SK-N-SH (cell line): ENCODE data around the gene B4GALNT1. TPM values are rescaled to one million over a fixed set of nuclear protein-coding genes. Genes with fewer than 3 reads are reported as not detected.

Source experiments
- CTCF ChIA-PET: fragments of 300-600, 350-600 bp; formaldehyde crosslinking; extraction: SDS; loops from one replicate; lab custom pipeline; 2021; lab: Yijun Ruan, JAX
- POLR2A ChIA-PET: fragments of 350-600 bp; sonication (Branson Sonifier 250); formaldehyde crosslinking; extraction: SDS; loops from one replicate; lab custom pipeline; 2020; ENCODE audit warnings: antibody characterized with exemption, inconsistent platforms; lab: Yijun Ruan, JAX
- DNase-seq: peaks from one replicate; pipeline ENCODE4 v3.0.0; 2012
- H2AFZ ChIP-seq: fragments of 200-600 bp; sonication (generic); 2 replicates; pipeline ENCODE4 v1.8.1; 2016; ENCODE audit warnings: antibody characterized with exemption, mild to moderate bottlenecking, low read depth
- H3F3A ChIP-seq: fragments of 200-600 bp; sonication (generic); replicated peaks from 2 replicates; pipeline ENCODE3; 2016; ENCODE audit warnings: antibody characterized with exemption, mild to moderate bottlenecking; ENCODE audit not compliant: insufficient read depth
- H3K27ac ChIP-seq, 2 experiments: fragments of 200-500 bp in 1 of 2; fragments of 200-600 bp in 1 of 2; sonication (Bioruptor generic) in 1 of 2; sonication (generic), shearing (Covaris generic) in 1 of 2; 2 replicates each; pipeline versions ENCODE4 v1.5.1 to v1.6.1; 2014 to 2016; ENCODE audit warnings: low read depth in 2 of 2, inconsistent platforms in 1 of 2, low read length in 1 of 2, mild to moderate bottlenecking in 1 of 2, mixed read lengths in 1 of 2
- H3K27me3 ChIP-seq: fragments of 200-600 bp; sonication (generic), shearing (Covaris generic); 2 replicates; pipeline ENCODE4 v1.6.1; 2016; ENCODE audit warnings: mixed run types; ENCODE audit not compliant: insufficient read depth
- H3K36me3 ChIP-seq, 2 experiments: fragments of 200-500 bp in 1 of 2; fragments of 200-600 bp in 1 of 2; sonication (Bioruptor generic) in 1 of 2; sonication (generic) in 1 of 2; replicated peaks in 1 of 2; 2 replicates each; pipeline versions ENCODE3 to v1.5.1; 2014 to 2016; ENCODE audit warnings: low read length in 1 of 2, mild to moderate bottlenecking in 1 of 2; ENCODE audit not compliant: insufficient read depth in 2 of 2, control insufficient read depth in 1 of 2
- H3K4me1 ChIP-seq, 2 experiments: fragments of 200-500 bp in 1 of 2; fragments of 200-600 bp in 1 of 2; sonication (Bioruptor generic) in 1 of 2; sonication (generic), shearing (Covaris generic) in 1 of 2; 2 replicates each; pipeline versions ENCODE4 v1.5.1 to v1.6.1; 2014 to 2016; ENCODE audit warnings: low read depth in 1 of 2, low read length in 1 of 2, mixed run types in 1 of 2; ENCODE audit not compliant: insufficient read depth in 2 of 2, control insufficient read depth in 1 of 2
- H3K4me2 ChIP-seq: fragments of 200-600 bp; sonication (generic), shearing (Covaris generic); 2 replicates; pipeline ENCODE4 v1.6.1; 2017; ENCODE audit warnings: mixed run types
- H3K4me3 ChIP-seq, 2 experiments: fragments of 200-500 bp in 1 of 2; fragments of 200-600 bp in 1 of 2; sonication (Bioruptor generic) in 1 of 2; sonication (generic), shearing (Covaris generic) in 1 of 2; 2 replicates each; pipeline versions ENCODE4 v1.5.1 to v1.8.1; 2014 to 2016; ENCODE audit warnings: low read depth in 2 of 2, inconsistent platforms in 1 of 2, low read length in 1 of 2, mild to moderate bottlenecking in 1 of 2, mixed read lengths in 1 of 2, moderate library complexity in 1 of 2
- H3K79me2 ChIP-seq: fragments of 200-600 bp; sonication (generic); 2 replicates; pipeline ENCODE4 v1.8.1; 2017; ENCODE audit warnings: mild to moderate bottlenecking; ENCODE audit not compliant: insufficient read depth
- H3K9ac ChIP-seq: fragments of 200-600 bp; sonication (generic); 2 replicates; pipeline ENCODE4 v1.6.1; 2017; ENCODE audit warnings: mixed run types
- H3K9me2 ChIP-seq: fragments of 200-600 bp; sonication (generic); 2 replicates; pipeline ENCODE4 v1.6.1; 2017; ENCODE audit warnings: mixed run types
- H3K9me3 ChIP-seq: fragments of 200-600 bp; sonication (generic); 2 replicates; pipeline ENCODE4 v1.6.1; 2017; ENCODE audit warnings: mixed run types, mild to moderate bottlenecking, moderate library complexity
- H4K20me1 ChIP-seq: fragments of 200-600 bp; sonication (generic); 2 replicates; pipeline ENCODE4 v1.6.1; 2017; ENCODE audit warnings: mild to moderate bottlenecking, mixed run types; ENCODE audit not compliant: insufficient read depth
- FOSL2 ChIP-seq: IDR thresholded peaks from 2 replicates; pipeline ENCODE4 v1.4.0; 2012; ENCODE audit warnings: low read depth, mild to moderate bottlenecking, moderate library complexity, borderline replicate concordance
- GATA2 ChIP-seq: sonication (generic); formaldehyde crosslinking; IDR thresholded peaks from 2 replicates; pipeline ENCODE4 v1.5.0; 2020; ENCODE audit warnings: mild to moderate bottlenecking, missing genetic modification reagents
- MXI1 ChIP-seq: IDR thresholded peaks from 2 replicates; pipeline ENCODE4 v1.6.1; 2012; ENCODE audit warnings: mild to moderate bottlenecking, low read depth, low read length, improper control_type of control experiment
- POLR2AphosphoS5 ChIP-seq: IDR thresholded peaks from 2 replicates; pipeline ENCODE4 v1.6.1; 2012; ENCODE audit warnings: low read depth, low read length
- RAD21 ChIP-seq: IDR thresholded peaks from 2 replicates; pipeline ENCODE4 v1.6.1; 2012; ENCODE audit warnings: mild to moderate bottlenecking, low read length
- RCOR1 ChIP-seq: fragments of 150-350 bp; IDR thresholded peaks from 2 replicates; pipeline ENCODE4 v1.6.1; 2017; ENCODE audit warnings: antibody characterized with exemption, low read length
- TCF12 ChIP-seq: IDR thresholded peaks from 2 replicates; pipeline ENCODE4 v1.4.0; 2012
- TEAD4 ChIP-seq: IDR thresholded peaks from 2 replicates; pipeline ENCODE4 v1.4.0; 2012; ENCODE audit warnings: mild to moderate bottlenecking, borderline replicate concordance; ENCODE audit not compliant: insufficient read depth
- YY1 ChIP-seq: IDR thresholded peaks from 2 replicates; pipeline ENCODE4 v1.4.0; 2012; ENCODE audit warnings: low read depth, mild to moderate bottlenecking
- WGBS: methylation state at CpG from one replicate; pipeline ENCODE4 v1.1.6; 2017; ENCODE audit warnings: low lambda C conversion rate; 5-methylcytosine and 5-hydroxymethylcytosine counted together
- polyA plus RNA-seq, 3 experiments: library from polyadenylated mRNA; depleted of rRNA; stranded (reverse); fragments of >200 nt; gene quantifications; 2 replicates each; pipeline ENCODE4 v1.2.3, GENCODE V29; 2012
- TF ChIP-seq, protein P1 (sequence below): IDR thresholded peaks from 2 replicates; pipeline ENCODE4; 2012
- TF ChIP-seq, protein P2 (sequence below): IDR thresholded peaks from 2 replicates; pipeline ENCODE4 v1.4.0; 2012; ENCODE audit warnings: low read depth
- TF ChIP-seq, protein P3 (sequence below): fragments of 150-350 bp; IDR thresholded peaks from 2 replicates; pipeline ENCODE4 v1.6.1; 2017; ENCODE audit warnings: antibody characterized with exemption, low read length, low read depth, borderline replicate concordance

B4GALNT1 gene
- polyA plus RNA-seq, 1 of the 3 experiments (the other 2 are of a cell fraction): 5.3 TPM

DNA sequence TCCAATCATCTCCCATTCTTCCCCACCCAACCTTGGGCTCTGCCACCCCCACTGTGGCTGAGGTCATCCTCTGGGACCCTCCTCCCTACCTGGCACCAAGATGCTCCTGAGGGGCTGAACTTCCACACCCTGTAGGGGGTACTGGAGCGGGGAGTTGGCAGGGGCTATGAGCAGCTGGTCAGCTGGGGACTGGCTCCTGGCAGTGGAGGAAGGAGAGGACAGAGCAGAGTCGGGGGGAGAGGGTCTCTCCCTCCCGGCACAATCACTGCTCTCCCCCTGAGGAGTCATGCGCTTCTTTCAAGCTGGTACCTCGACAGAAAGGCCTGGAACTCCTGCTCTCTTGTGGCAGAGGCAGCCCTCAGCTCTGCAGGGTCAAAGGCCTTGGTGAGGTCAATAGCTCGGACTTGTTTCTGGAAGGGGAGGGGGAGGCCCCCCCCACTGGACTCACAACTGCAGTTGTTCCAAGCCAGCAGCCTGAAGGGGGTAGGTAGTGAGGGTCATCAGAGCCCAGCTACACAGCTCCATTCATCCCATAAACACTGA, 2.0 kb downstream of the B4GALNT1 start:
- DNase-seq: peak; percentile 22
- ChIA-PET CTCF (interaction anchor here (0.6 to 6.8 kb wide), 11 partner anchors 10 to 155 kb away, joined by 3 to 110 read pairs (median 3); partner anchors contain the start of gene ARHGEF25), POLR2A (interaction anchor here (0.6 kb wide), 1 partner anchor 62 kb away, joined by 3 read pairs; no protein-coding TSS in a partner anchor)
- no peaks in the 10 kb centered on the region for H3K9me3 ChIP-seq
- H3K79me2 ChIP-seq: no peaks in the 10 kb centered on the region
- H3K9ac ChIP-seq: no peak overlapping the region
- no peaks in the 10 kb centered on the region for H3K9me2 ChIP-seq
- H3K36me3 ChIP-seq: peaks cover 0 to 2% of the 10 kb centered on the region in 2 experiments
- no peaks in the 10 kb centered on the region for H4K20me1 ChIP-seq
- 0 out of 4 replicates have a peak overlapping the region, but pooled peaks of 1 of the 2 experiments have one; percentile 85 for H3K4me3 ChIP-seq
- H3K27me3 ChIP-seq: no peaks in the 10 kb centered on the region
- H3K27ac ChIP-seq: no peak overlapping the region
- 93% methylated on average over 4 of the region's 6 CpGs for WGBS
- H3F3A ChIP-seq: peaks cover 3% of the 10 kb centered on the region
- H3K4me1 ChIP-seq: peaks cover 0 to 2% of the 10 kb centered on the region in 2 experiments; a peak in 1 of 4 replicates
- TF ChIP-seq TCF12 (no peak), GATA2 (CRISPR knock-in tag) (no peak)
- TF ChIP-seq, protein P1, sequence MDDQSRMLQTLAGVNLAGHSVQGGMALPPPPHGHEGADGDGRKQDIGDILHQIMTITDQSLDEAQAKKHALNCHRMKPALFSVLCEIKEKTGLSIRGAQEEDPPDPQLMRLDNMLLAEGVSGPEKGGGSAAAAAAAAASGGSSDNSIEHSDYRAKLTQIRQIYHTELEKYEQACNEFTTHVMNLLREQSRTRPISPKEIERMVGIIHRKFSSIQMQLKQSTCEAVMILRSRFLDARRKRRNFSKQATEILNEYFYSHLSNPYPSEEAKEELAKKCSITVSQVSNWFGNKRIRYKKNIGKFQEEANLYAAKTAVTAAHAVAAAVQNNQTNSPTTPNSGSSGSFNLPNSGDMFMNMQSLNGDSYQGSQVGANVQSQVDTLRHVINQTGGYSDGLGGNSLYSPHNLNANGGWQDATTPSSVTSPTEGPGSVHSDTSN: no peak
- TF ChIP-seq, all 33 proteins: peak for 0
- Histone ChIP-seq H3K4me2 (no peak overlapping the region; the same call in 1 of the 2 replicates), H2AFZ (no peak overlapping the region)

DNA sequence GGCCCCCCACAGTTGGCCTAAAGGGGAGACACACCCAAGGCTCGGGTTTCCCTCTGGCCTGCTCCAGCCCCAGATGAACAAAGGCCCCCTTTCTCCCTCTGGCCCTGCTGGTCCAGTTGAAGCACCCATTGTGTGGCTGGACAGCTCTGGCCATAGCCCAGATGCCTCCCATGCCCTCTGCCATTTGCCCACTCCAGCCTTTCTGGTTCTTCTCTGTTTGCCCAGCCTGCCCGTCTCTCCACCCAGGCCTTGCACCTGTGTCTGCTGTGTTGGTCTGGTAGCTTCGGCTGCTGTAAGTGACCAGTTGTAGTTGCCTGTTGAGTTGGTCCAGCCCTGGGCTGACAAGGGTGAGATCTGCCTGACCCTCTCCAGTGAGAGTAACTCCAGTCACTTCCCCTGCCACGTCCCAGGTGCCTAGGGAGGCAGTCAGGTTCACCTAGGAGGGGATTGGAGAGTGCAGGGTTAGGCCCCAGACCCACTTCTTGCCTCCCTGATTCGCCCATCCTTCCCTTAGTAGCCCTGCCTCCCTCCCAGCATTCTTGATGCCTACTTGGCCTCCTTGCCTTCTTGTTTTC, 3.0 kb downstream of the B4GALNT1 start:
- no peaks in the 10 kb centered on the region for H3K9me2 ChIP-seq
- H3F3A ChIP-seq: peaks cover 3% of the 10 kb centered on the region
- peaks cover 0 to 2% of the 10 kb centered on the region in 2 experiments for H3K36me3 ChIP-seq
- H3K27ac ChIP-seq: no peak overlapping the region
- peaks cover 0 to 2% of the 10 kb centered on the region in 2 experiments; a peak in 1 of 4 replicates for H3K4me1 ChIP-seq
- ChIA-PET CTCF (interaction anchor here (1.1 to 6.8 kb wide), 5 partner anchors 9 to 95 kb away, joined by 3 to 110 read pairs (median 25); no protein-coding TSS in a partner anchor), POLR2A (no interaction called here)
- no peak overlapping the region for H3K4me2 ChIP-seq
- no peaks in the 10 kb centered on the region for H3K9me3 ChIP-seq
- TF ChIP-seq GATA2 (CRISPR knock-in tag) (no peak), TEAD4 (no peak), POLR2AphosphoS5 (no peak), FOSL2 (no peak), MXI1 (no peak), RCOR1 (no peak), RAD21 (no peak), YY1 (no peak)
- TF ChIP-seq, protein P2, sequence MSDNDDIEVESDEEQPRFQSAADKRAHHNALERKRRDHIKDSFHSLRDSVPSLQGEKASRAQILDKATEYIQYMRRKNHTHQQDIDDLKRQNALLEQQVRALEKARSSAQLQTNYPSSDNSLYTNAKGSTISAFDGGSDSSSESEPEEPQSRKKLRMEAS: no peak
- TF ChIP-seq, protein P3, sequence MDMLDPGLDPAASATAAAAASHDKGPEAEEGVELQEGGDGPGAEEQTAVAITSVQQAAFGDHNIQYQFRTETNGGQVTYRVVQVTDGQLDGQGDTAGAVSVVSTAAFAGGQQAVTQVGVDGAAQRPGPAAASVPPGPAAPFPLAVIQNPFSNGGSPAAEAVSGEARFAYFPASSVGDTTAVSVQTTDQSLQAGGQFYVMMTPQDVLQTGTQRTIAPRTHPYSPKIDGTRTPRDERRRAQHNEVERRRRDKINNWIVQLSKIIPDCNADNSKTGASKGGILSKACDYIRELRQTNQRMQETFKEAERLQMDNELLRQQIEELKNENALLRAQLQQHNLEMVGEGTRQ: no peak
- WGBS: 85% methylated on average over 5 of the region's 5 CpGs
- H3K4me3 ChIP-seq: no peak overlapping the region
- peak; percentile 4 for DNase-seq
- no peak overlapping the region for H3K9ac ChIP-seq
- no peaks in the 10 kb centered on the region for H3K27me3 ChIP-seq
- H3K79me2 ChIP-seq: no peaks in the 10 kb centered on the region
- no peaks in the 10 kb centered on the region for H4K20me1 ChIP-seq
- no peak overlapping the region for H2AFZ ChIP-seq
